ENCODE results near the gene ATAT1. TPM values are rescaled to one million over a fixed set of nuclear protein-coding genes. Genes with fewer than 3 reads are reported as not detected.

The ATAT1 gene
- total RNA-seq, result 1.4 and 5.1 TPM in 2 replicates

DNA sequence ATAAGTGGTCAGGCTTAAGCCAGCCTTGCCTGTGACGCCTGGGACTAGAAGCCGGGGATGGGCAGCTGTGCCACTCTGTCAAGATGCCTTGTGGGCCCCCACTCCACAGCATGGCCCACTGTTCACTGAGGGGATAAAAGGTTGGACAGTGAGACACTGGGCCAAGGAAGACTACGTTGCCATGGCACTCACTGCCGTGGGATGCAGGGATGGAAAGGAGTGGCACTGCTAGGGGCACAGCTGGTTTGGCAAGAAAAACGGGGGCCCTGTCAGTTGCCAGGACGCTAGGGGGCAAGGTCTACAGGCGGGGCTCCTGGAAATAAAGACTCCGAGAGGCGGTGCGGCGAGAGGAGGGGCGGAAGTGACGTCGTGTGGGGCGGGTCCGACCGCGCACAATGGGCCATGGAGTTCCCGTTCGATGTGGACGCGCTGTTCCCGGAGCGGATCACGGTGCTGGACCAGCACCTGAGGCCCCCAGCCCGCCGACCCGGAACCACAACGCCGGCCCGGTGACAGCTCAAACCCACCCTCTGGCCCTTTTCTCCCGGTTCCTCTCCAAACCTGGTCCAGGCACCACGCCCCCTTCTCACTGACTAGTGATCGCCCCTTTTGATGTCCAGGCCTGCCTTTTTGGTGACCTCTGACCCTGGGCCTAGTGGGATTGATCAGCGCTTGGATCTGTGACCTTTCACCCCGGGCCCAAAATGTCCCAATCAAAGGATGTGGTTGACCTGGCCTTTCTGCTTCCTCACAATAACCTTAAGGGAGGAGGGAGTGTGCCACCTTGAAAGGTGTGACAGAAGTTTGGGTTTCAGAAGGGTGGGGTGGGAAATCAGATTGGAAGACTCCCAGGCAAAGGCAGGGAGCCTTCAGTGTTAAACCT lies at the start of gene ATAT1:
Gene ATAT1, plus strand, starts transcription at position 391 of the 883 bp plus-strand sequence.

DNA sequence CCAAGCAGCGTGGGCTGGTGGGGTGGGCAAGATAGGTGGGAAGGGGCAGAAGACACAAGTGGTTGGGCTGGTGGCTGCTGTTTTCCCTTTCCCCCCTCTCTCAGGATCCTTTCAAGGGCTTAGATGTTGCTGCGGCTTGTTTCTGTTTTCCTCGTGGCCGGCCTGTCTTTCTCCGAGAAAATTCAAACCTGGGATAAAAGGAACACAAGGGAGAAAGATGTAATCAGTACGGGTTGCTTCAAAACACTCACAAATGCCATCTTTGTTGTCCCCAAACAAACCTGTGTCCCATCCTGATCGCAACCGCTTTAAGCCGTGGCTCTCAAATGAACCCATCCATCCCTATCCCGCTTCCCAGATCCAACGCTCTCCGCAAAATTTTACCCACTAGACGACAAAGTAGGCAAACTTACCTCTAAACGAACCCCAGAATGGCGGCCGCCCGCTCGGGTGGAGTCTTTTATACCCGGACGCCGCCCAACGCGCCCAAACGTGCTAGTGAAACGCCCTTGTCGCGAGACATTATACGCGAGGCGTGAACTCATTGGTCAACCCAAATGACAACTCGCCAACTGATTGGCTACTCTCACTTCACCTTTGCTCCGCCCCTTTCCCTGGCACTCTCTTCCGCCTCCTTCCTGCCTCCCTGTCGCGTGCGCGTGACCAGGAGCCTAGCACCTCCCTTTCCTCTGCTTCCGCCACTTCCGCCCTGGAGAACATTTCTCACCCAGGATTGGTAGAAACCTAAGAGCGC lies 9.7 kb upstream of the ATAT1 start, which contains the start of gene PPP1R10:
Gene PPP1R10, minus strand, starts transcription at position 433 of the 754 bp plus-strand sequence. CDS start 7,299 bp downstream, outside the sequence.

DNA sequence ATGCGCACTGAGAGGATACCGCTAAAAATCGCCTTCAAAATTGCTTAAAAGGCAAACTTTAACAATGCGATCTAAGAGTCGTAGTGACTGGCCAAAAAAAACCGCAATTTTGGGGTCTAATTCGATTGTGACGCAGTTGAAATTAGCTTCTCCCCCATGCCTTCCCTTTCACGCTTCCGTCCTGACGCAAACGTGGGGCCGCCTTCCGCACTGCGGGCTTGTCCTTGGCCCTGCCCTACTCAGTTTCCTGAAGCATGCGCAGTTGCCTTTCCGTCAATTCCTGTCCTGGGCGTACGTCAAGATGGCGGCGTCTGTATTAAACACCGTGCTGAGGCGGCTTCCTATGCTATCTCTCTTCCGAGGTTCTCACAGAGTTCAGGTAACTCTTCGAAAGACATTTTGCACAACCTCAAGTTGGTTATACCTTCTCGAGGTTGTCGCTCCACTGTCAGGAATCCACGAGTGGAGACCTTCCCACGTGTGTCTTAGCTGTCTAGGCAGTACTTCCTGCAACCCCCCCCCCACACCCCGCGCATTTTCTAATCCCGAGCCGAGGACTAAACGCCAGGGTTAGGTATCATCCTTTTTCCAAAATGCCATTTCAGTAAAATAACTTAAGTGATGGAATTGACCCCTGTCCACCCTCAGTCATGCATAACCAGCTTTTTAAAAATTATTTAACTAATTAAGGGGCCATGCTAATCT lies 9.0 kb upstream of the ATAT1 start, which contains the start of gene MRPS18B:
Gene MRPS18B, plus strand, starts transcription at position 276 of the 705 bp plus-strand sequence. Its CDS starts 26 bp downstream, at position 302.

DNA sequence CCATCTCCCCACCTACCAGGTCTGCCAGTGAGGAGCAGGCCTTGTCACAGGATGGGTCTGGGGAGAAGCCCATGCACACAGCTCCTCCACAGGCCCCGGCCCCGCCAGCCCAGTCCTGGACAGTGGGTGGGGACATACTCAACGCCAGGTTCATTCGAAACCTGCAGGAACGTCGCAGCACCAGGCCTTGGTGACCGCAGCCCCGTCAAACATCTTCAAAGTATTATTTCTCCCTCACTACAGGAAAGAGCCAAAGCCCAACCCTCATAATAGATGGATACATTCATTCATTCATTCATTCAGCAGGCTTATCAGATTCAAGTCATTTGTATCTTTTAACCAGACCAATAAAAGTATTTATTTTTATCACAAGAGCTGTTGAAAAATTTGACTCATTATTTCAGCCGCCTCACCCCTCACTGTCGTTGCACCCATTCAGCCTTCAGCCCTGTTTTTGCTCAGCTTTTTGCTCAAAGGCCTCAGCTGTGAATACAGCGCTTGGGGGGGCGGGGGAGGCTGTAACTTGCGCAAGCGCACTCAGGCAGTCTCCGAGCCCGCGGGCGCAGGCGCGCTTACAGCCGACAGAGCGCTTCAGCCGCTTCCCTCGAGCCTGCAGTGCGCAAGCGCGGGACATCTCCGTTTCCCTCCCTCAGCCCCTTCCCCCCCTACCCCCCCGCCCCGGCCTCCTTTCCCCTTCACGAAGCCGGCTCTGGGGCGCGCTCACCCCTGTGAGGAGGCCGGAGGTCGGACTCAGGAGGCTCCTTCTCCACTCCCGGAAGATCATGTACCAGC lies 20.0 kb downstream of the ATAT1 start, which contains the start of gene C6orf136:
Gene C6orf136, plus strand, starts transcription at position 684 of the 792 bp plus-strand sequence. Its CDS starts 99 bp downstream, at position 783.

DNA sequence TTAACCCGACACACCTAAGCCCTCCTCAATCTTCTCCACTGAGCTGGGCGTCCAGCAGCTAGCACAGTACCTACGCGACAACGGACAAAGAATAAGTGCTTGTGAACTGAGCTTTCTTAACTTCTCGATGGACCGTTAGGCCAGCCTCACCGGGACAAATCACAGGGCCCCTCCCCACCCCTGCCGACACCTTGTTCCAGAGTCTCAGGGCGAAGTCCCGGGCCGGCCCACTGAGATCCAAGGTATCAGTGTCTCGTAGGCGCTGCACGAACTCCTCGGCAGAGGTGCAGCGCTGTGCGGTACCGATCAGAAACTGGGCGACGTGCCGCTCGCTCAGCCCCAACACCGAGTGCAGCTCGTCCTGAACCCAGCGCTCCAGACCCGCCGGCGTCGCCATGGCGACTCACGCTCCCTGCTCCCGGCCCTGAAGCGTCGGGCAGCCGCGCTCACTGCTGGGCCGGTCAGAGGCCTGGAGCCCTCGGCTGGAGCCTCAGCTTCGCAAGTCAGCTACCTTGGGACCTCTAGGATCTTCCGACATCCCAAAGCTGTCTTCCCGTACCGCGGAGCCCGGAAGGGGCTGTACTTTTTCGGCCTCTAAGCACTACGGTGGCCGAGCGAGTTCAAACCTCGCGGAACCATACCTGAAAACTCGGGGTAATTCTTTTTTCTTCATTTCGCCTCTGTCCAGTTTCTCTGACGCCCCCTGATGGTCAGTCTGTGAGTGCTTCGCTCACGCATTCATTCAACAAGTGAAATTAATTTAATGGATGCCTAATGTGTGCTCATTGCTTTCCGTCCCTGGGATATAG lies 46.0 kb downstream of the ATAT1 start, which contains the start of gene DHX16:
Gene DHX16, minus strand, starts transcription at position 562 of the 809 bp plus-strand sequence. Its CDS starts 165 bp downstream, at position 397.

DNA sequence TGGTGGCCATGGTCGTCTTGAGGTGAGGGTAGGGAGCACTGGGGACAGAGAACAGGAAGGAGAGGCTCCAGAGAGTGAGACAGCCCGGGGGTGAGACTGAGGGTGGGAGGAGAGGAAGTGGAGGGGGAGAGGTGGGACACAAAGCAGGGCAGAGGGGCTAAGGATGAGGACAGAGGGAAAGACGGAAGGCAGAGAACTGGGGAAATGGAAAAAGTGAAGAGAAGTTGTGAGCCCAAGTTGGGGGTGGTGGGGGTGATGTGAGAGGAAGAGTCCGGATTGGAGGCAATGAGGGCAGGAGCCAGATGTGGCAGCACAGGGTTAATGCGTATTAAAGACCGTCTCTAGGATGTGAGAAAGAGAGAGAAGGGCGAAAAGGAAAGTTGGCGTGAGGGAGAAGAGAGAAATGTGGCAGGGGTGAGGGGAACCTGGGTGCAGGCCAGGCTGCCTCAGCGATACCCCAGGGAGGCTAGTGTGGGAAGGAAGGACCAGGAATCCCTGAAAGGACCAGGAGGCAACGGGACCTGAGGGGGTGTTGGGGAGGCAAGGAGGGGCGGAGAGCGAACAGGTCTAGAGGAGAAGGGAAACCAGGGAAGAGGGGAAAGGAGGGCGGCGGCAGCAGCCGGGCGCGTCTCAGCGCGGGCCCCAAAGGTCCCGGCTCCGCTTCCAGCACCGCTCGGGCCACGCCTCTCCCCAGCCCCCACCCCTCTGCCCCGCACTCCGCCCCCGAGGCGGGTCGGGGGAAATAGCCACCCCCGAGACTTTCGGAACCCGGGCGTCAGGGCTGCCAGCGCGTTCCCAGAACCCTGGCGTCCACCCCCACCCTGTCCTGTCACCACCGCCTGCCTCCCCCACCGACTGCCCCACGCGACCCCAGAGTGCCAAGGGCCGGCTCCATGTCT lies 59.6 kb downstream of the ATAT1 start, which contains the start of gene PPP1R18:
Gene PPP1R18, minus strand, starts transcription at position 637 of the 899 bp plus-strand sequence. Its CDS starts 627 bp downstream, at position 10.

DNA sequence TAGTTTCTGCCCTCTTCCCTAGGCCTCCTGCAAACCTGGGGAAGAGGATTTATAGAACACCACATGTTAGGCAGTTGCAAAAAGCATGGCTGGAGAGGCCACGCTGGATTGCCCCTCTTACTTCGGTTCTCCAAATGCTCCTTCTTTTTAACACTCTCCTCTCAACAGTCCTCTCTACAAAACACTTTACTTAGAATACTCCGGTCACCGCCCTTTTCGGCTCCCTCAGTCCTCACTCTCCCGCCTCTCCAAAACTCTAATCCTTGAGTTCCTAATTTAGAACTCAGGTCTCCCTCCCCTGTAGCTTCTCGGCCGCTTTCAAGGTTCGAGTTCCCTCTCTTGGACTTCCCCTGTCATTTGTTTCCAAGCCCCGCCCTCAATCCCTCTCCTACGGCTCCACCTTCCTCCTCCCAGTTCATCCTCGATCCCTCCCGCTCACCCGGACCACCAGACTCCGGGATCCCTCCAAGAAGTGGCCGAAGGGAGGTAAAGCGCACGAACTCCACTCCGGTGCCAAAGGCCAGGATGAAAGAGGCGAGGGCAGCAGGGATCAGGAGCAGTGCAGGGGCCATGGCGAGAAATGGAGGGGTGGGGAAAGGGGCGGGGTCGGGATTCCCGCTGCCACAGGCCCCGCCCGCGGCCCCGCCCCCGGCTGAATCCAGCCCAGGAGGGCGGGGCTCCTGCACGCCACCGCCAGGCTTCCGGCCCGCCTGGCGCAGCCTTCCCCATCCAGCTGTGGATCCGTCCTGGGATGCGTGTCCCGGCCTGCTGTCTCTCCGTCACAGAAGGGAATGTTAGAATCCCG lies 63.9 kb downstream of the ATAT1 start, which contains the start of gene NRM:
Gene NRM, minus strand, starts transcription at position 582 of the 805 bp plus-strand sequence. Its CDS starts 10 bp downstream, at position 572.

Other genes starting within 250 kb of the ATAT1 start
- 157 and 192 TPM in 2 replicates for gene HLA-E, start 137.4 kb upstream of the ATAT1 start, total RNA-seq
- gene GNL1, start 70.4 kb upstream of the ATAT1 start, total RNA-seq, result 30.9 and 31.4 TPM in 2 replicates
- 3.1 and 4.3 TPM in 2 replicates for gene PRR3, start 69.6 kb upstream of the ATAT1 start, total RNA-seq
- gene ABCF1, start 55.4 kb upstream of the ATAT1 start, total RNA-seq, result 42.0 and 70.8 TPM in 2 replicates
- 16.4 and 22.2 TPM in 2 replicates for gene PPP1R10, start 9.6 kb upstream of the ATAT1 start, total RNA-seq
- 32.7 and 94.3 TPM in 2 replicates for gene MRPS18B, start 9.0 kb upstream of the ATAT1 start, total RNA-seq
- 3.1 and 3.8 TPM in 2 replicates for gene C6orf136, start 20.3 kb downstream of the ATAT1 start, total RNA-seq
- gene DHX16, start 46.1 kb downstream of the ATAT1 start, total RNA-seq, result 43.7 and 45.3 TPM in 2 replicates
- 40.7 and 56.9 TPM in 2 replicates for gene PPP1R18, start 59.8 kb downstream of the ATAT1 start, total RNA-seq
- 0.34 and 2.0 TPM in 2 replicates for gene NRM, start 64.1 kb downstream of the ATAT1 start, total RNA-seq
- gene MDC1, start 90.4 kb downstream of the ATAT1 start, total RNA-seq, result 4.4 and 7.2 TPM in 2 replicates
- gene TUBB, start 93.5 kb downstream of the ATAT1 start, total RNA-seq, result 88.5 and 229 TPM in 2 replicates
- gene FLOT1, start 115.8 kb downstream of the ATAT1 start, total RNA-seq, result 23.2 and 75.0 TPM in 2 replicates
- gene IER3, start 117.7 kb downstream of the ATAT1 start, total RNA-seq, result 110 and 273 TPM in 2 replicates

Data from nasal cavity respiratory epithelium epithelial cell of viscerocranial mucosa (primary cell).